Fibroblast of the aortic adventitia (primary cell): ENCODE measurements around the gene CD83. TPM values are rescaled to one million over a fixed set of nuclear protein-coding genes. Genes with fewer than 3 reads are reported as not detected.

Experiments used
- DNase-seq: peaks from one replicate; pipeline ENCODE4 v3.0.0-alpha.2; 2010; ENCODE audit warnings: low read depth
- H3K4me3 ChIP-seq: 2 replicates; pipeline ENCODE4 v1.5.1; 2011; ENCODE audit warnings: low read depth, mild to moderate bottlenecking, control low read depth, low read length, moderate library complexity
- CTCF ChIP-seq: IDR thresholded peaks from 2 replicates; pipeline ENCODE4 v1.5.1; 2011; ENCODE audit warnings: mild to moderate bottlenecking, low read length, control low read depth, inconsistent platforms; ENCODE audit not compliant: insufficient read depth
- total RNA-seq: library from RNA; depleted of rRNA; stranded (reverse); fragments of >200 nt; gene quantifications from 2 replicates; pipeline ENCODE4 v1.2.3, GENCODE V29; 2012; ENCODE audit warnings: low replicate concordance

Gene CD83
- total RNA-seq, 1 donor = 1.4 TPM

DNA sequence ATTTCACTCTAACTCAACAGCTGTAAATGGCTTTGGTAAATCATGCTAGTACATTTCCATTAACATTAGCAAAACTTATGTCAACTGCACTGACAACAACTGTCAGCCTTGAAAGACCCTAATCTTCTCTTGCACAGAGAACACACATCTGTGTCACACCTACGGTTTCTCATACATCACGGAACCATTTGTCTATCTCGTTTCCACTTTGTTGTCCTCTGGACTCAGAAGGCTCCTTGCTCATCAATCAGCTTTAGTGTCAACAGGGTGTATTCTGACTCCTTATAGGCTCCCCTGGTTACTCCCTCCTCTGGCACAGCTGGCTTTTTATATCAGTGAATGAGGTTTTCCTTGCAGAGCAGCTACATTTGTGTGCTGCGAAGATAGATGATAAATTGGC, 49.3 kb downstream of the CD83 start:
- no peak for TF ChIP-seq CTCF
- DNase-seq = no peak
- no peak overlapping the region for H3K4me3 ChIP-seq

GRCh38 chr6:14170128-14170527, 52.6 kb downstream of the CD83 start:
- no peak for DNase-seq
- no peak overlapping the region for H3K4me3 ChIP-seq
- no peak for TF ChIP-seq CTCF

GRCh38 chr6:14172562-14172961, 55.0 kb downstream of the CD83 start:
- no peak for TF ChIP-seq CTCF
- H3K4me3 ChIP-seq = no peak overlapping the region
- DNase-seq = peak; percentile 21

DNA sequence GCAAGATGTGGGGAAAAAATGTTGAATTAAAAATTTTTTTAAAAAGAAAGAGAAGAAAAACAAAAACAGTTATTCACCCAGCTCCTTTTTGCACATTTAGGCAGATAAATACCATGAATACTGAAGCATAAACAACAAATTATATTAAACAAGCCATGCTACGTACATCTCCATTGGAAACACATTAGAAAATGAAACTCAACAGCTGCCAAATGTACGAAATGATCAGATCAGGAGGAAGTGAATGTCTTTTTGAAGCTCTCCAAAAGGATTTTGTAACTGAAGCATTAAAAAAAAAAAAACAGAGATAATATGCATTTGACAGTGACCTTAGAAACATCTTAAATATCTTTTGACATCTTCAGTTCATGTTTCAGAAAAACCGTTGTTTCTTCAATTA, 56.7 kb downstream of the CD83 start:
- no peak for TF ChIP-seq CTCF
- DNase-seq = no peak
- no peak overlapping the region for H3K4me3 ChIP-seq

- no peak for TF ChIP-seq CTCF
- no peak overlapping the region for H3K4me3 ChIP-seq
- DNase-seq = no peak
Observed at GRCh38 chr6:14174996-14175395, 57.4 kb downstream of the CD83 start.

GRCh38 chr6:14176429-14176828, 58.9 kb downstream of the CD83 start:
- no peak for TF ChIP-seq CTCF
- no peak for DNase-seq
- no peak overlapping the region for H3K4me3 ChIP-seq

DNA sequence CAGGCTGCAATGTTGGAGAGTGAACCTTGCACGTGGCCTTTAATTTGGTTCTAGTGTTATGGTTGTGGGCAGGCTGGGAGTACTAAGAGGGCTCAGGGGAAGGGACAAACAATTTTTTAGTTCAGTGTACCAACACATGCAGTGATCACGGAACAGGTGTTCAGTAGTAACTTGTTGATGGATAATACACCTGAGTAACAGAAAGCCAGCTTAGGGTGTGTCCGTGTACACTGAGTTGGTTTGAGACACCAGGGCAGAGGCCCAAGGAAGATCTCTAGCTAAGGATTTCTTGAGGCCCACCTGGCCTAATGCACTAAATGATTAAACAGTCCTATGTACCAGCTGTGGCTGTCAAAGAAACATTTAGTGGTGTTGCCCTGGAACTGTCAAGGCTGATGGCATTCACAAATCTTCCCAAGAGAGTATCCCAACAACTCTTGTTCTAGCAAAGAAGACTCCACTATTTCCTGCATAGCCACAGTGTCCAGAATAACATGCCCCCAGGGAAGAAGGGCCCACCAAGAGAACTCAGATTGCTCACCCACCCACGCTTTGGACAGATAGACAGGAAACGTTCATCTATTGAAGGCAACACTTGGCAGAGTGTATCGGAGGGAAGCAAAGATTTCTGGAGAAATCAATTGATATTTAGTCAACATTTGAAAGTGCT, 60.0 kb downstream of the CD83 start:
- DNase-seq = no peak
- H3K4me3 ChIP-seq = no peak overlapping the region
- TF ChIP-seq CTCF = no peak
